Stomach (tissue), 4 donors: ENCODE data around the gene GPC6.

Experiments
- POLR2A ChIP-seq, 4 donors: fragments of 450-650 bp; IDR thresholded peaks; one replicate each; pipeline ENCODE4 v1.6.1; 2016; ENCODE audit warnings: antibody characterized with exemption in 4 of 4, control low read depth in 2 of 4, mild to moderate bottlenecking in 1 of 4, moderate library complexity in 1 of 4
- TF ChIP-seq, protein P1 (sequence below), 7 experiments: fragments of 450-650 bp in 4 of 7; fragments of 200-600 bp in 3 of 7; sonication (generic) in 3 of 7; IDR thresholded peaks; one replicate each; pipeline ENCODE4 v1.5.1; 2016 to 2019; ENCODE audit warnings: antibody characterized with exemption in 7 of 7, control low read depth in 2 of 7, mild to moderate bottlenecking in 1 of 7

DNA sequence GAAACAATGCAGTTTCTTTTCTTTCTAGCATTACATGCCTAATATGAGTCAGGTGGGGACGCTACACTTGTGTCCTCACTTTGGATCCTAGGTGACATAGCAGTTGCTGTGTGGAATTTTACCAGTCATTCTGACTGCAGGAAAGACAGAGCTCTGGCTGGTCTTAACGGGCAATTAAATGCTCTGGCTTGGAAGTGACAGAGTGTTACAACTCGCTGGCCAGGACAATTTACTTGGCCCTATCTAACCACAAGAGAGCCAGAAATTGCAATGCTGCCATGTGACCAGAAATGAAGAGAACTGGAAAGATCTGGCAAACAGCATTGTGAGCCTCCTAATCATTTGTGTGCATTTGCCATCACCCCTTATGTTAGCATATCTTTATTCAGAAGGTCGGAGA, 901.8 kb downstream of the GPC6 start:
- TF ChIP-seq, protein P1, sequence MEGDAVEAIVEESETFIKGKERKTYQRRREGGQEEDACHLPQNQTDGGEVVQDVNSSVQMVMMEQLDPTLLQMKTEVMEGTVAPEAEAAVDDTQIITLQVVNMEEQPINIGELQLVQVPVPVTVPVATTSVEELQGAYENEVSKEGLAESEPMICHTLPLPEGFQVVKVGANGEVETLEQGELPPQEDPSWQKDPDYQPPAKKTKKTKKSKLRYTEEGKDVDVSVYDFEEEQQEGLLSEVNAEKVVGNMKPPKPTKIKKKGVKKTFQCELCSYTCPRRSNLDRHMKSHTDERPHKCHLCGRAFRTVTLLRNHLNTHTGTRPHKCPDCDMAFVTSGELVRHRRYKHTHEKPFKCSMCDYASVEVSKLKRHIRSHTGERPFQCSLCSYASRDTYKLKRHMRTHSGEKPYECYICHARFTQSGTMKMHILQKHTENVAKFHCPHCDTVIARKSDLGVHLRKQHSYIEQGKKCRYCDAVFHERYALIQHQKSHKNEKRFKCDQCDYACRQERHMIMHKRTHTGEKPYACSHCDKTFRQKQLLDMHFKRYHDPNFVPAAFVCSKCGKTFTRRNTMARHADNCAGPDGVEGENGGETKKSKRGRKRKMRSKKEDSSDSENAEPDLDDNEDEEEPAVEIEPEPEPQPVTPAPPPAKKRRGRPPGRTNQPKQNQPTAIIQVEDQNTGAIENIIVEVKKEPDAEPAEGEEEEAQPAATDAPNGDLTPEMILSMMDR (IDR thresholded peaks at IDR 0.05), result no peak
- no peak for TF ChIP-seq POLR2A (IDR thresholded peaks at IDR 0.05)
